NB4 (cell line): ENCODE results near the gene C4orf50.
"Not testable (repeated sequence)": the region's sequence is repeated elsewhere in the genome, so short reads cannot be mapped to it uniquely, and the experiment has no call there.

Source experiments
- POLR2A ChIP-seq: IDR thresholded peaks from 2 replicates; pipeline ENCODE4 v1.6.1; 2011; ENCODE audit warnings: mild to moderate bottlenecking; ENCODE audit not compliant: insufficient read length; ENCODE audit errors: extremely low read depth
- TF ChIP-seq, protein P1 (sequence below): IDR thresholded peaks from one replicate; pipeline ENCODE4 v1.5.1; 2012; ENCODE audit warnings: low read depth, low read length

DNA sequence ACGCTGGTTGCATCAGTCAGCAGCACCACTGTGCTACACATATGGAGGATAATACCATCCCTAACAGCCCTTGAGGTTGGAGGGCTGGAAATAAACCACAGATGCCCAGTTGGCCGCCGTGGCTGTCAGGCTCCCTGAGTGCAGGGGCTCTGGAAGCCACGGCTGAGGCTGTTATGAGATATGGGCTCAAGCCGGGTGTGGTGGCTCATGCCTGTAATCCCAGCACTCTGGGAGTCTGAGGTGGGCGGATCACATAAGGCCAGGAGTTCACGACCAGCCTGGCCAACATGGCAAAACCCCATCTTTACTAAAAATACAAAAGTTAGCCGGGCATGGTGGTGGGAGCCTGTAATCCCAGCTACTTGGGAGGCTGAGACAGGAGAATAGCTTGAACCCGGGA is 24.9 kb downstream of the C4orf50 start:
- TF ChIP-seq, protein P1, sequence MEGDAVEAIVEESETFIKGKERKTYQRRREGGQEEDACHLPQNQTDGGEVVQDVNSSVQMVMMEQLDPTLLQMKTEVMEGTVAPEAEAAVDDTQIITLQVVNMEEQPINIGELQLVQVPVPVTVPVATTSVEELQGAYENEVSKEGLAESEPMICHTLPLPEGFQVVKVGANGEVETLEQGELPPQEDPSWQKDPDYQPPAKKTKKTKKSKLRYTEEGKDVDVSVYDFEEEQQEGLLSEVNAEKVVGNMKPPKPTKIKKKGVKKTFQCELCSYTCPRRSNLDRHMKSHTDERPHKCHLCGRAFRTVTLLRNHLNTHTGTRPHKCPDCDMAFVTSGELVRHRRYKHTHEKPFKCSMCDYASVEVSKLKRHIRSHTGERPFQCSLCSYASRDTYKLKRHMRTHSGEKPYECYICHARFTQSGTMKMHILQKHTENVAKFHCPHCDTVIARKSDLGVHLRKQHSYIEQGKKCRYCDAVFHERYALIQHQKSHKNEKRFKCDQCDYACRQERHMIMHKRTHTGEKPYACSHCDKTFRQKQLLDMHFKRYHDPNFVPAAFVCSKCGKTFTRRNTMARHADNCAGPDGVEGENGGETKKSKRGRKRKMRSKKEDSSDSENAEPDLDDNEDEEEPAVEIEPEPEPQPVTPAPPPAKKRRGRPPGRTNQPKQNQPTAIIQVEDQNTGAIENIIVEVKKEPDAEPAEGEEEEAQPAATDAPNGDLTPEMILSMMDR: not testable (repeated sequence)
- not testable (repeated sequence) for TF ChIP-seq POLR2A
